NK-92 treated with Interleukin-12 subunit alpha and Interleukin-12 subunit beta, amount 100 ng/mL, for 24 hours (cell line): ENCODE measurements around the gene KCNJ18.
"Not testable (repeated sequence)": the region's sequence is repeated elsewhere in the genome, so short reads cannot be mapped to it uniquely, and the experiment has no call there.

Experiments
- DNase-seq: peaks from one replicate; lab custom pipeline; 2025; lab: John Stamatoyannopoulos, UW

The KCNJ18 gene

DNA sequence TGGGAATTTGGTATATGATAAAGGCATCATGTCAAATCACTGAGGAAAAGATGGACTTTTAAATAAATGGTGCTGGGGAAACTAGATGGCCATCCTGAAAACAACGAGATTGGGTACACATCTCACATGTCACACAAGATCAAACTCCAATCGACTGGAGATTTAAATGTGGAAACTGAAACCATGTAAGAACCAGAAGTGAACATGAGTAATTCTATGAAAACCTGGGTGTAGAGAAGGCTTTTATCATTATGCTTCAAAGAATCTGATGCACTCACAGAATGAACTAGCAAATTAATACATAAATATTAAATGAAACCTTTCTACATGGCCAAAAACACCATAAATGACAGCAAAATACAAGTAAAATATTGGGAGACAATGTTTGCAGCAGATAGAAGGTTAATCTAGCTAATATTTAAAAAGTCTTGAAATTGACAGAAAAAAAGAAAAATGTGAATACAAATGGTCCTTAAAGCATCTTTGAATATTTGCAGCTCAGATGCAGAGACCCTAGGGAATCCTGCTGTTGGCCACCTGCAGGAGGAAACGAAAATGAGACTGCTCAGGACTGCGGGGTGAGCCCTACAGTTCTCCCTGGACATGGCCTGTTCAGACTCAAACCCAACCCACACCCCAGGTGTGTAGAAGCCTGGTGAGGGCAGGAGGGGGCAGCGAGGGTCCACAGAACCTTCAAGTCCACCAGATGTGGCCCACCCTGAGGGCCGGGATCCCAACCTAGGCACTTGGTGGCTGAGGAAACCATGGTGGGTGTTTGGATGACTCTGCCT is 32.1 kb downstream of the KCNJ18 start:
- DNase-seq = not testable (repeated sequence)

DNA sequence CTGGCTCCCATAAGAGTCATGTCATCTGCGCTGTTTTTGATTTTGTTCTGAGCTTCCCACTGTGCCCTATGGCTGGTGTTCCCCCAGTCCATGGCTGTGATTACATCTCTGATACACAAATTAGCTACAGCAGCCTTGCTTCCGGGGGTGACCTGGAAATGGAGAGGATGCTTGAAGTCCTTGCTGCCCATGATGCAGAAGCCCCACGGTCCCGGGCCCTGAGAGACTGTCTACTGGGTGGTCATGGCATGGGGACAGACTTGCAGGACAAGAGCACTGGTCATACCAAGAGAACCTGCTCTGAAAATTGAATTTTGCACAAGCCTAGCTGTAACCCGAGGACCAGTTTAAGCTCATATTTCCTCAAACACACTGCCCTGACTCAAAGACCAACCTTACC is 38.8 kb downstream of the KCNJ18 start:
- not testable (repeated sequence) for DNase-seq

DNA sequence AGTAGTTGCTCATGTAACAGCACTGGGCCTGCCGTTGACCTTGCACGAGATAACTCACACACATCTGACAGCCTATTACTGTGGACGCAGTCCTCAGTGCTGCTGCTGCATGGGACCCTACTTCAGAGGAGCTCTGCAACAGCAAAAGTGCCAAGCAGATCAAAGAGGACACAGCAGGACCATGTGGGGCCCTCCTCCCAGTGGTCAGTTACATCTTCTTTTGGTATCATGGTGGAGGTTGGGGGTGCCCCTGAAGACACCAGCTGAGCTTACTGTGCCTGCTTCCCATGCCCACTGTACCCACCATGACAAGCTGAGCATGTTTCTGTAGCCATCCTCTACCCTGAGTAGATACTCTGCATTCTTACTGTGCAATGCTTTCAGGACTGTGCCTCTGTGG is 41.6 kb downstream of the KCNJ18 start:
- not testable (repeated sequence) for DNase-seq

DNA sequence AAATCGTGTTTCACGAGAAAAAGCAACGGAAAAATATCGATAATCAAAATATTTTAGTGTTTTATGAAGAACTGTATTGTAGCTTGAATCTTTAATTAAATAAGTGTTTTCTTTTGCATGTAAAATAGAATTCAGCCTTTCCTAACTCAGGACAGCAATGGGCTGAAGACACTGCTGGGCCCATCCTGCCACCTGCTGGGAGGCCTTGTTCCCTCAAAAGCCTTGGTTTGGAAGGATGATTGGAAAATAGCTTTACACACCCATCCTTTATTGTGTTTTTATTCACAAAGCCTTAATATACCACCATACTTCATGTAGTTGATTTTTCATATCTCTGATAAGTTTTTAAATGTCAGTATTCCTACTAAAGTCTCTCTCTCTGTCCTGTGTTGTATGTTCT is 43.5 kb downstream of the KCNJ18 start:
- not testable (repeated sequence) for DNase-seq

DNA sequence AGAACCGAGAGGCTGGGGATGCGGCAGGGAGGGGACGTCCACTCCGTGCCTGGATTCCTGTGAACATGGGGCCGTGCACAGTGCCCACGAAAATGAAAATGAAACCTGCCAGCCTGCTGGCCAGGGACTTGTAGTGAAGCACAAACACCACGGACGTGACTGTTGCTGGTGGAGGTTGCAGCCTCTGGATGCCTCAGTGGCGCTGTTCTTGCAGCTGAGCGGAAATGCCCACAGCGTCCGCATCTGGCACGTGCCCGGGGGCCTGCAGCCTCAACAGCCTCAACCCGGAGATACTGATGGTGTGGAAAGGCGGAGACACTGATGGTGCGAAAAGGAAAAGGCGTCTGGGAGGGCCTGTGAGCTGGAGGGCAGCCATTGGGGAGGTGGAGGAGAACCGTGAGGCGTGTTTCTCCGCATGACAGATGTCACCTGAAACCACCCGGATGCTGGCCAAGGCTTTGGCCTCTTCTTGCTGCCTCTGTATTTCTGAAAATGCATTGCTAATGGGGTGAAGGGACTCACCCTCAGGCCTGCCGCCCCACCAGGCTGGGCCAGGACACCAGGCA is 44.8 kb downstream of the KCNJ18 start:
- not testable (repeated sequence) for DNase-seq

DNA sequence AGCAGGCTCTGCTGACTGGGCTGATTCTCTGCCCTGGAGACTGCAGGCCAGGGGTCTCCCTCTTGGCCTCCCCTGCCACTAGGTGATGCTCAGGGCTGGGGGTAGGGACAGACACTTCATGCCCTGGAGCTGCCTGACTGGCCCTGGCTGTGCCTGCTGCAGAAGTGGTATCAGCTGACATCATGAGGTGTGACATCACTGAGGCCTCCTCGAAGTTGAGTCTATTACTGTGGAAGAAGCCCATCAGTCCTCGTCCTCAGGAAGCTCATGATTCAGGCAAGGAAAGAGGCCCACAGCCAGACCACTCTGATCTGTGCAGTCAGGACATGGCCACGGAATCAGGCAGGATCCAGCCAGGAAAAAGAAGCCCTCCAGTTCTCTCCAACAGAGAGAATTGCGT is 45.9 kb downstream of the KCNJ18 start:
- DNase-seq = not testable (repeated sequence)

DNA sequence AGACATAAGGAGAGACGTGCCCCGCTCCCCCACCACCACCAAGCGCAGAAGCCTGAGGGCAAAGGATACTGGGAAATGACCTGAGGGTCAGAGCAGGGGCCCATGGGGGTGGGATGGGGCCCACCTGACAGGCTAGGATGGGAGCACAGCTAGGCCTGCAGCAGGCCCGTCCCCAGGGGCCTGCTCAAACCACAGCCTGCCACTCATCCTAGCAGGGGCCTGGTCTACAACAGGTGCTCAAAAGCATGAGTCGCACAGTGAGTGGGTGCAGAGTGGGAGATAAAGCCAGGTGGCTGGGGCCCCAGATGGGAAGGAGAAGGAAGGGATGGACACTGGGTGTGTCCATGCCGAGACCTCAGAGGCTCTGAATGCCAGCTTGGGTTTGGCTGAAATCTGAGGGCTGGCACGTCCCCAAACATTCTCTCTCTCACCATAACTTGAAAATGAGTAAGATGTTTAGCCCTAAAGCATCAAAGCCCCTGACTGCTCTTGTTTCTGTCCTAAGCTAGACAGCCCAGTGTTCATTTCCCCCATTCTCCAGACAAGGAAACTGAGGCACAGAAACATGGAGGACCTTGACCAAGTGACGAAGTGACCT is 46.7 kb downstream of the KCNJ18 start:
- not testable (repeated sequence) for DNase-seq

DNA sequence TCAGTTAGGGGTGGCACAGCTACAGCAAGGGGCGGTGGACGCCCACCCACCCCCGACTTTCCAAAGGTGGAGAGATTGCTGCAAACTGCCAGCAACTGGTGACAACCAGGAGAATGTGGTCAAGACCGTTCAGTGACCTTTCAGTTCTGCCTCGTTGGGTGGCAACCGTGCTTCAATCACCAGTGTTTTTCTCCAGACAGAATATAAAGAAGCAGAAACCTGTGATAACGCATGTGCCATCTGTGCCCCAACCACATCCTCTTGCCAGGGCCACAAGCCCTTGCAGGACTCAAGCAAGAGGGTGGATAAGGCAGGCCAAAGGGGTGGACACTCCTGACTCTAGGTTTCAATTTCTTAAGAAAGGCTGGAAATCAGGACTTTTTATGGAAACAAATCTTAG is 47.2 kb downstream of the KCNJ18 start:
- not testable (repeated sequence) for DNase-seq

DNA sequence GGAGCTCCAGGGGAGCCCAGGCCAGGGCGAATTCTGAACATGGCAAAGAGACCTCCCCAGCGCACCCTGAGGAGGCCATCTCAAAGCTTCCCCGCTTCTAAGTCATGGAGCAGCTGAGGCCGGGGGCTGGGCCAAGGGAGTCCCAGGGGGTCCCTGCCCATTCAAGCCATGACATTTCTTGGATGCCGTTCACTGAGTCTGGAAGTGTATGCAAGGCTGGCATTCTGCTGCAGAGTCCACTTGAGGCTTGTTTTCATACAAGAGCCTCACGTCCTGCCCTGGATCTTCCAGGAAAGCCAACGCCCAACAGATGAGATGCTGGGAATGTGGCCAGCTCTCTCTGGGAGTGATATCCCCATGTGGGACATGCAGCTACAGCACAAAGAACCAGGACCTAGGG is 48.5 kb downstream of the KCNJ18 start:
- not testable (repeated sequence) for DNase-seq

DNA sequence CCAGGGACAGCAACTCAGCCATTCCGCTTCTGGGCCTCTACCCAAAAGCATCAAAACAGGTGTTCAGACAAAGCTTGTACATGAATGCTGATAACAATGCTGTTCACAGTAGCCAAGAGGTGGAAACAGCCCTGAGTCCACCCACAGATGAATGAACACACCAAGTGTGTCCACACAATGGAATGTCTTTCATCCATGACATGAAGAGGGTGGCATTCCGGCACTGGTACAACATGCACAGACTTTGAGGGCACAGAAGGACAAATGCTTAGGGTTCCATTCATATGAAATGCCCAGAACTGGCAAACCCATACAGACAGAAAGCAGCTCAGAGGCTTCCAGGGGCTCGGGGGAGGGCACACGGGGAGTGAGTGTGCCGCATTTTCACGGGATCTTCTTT is 49.2 kb downstream of the KCNJ18 start:
- DNase-seq = not testable (repeated sequence)

DNA sequence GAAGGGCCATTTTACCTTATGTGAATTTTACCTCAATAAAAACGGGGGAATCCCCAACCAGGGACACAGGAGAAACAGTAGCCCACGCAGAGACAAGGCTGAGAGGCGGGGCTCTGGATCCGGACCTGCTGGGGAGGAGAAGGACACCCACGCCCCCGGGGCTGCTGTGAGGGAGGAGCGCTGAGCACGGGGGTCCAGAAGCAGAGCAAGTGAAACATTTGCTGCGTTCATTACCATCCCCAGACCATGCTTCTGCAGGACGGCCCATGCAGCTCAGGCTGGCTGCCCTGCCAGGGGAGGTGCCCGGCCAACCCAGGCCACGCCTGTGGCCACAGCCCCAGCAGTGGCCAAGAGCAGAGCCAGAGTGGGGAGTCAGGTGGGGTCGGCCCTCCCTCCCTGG is 50.0 kb downstream of the KCNJ18 start:
- DNase-seq = no peak

DNA sequence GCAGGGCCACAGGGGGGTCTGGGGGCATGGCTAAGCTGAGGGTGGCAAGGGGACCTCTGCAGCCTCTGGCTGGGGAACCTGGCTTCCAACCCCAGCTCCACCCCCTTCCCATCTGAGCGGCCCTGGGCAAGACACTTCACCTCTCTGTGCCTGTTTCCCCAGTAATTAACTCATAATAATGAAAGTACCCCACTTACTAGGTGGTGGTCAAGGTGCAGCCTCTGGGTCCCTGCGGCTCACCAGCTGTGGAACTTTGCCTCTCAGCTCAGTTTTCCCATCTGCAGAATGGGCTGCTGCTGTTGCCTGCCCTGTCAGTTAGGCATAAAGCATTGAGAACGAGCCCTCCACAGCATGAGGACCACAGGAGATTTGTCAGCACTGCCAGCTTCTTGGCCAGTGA is 51.8 kb downstream of the KCNJ18 start:
- not testable (repeated sequence) for DNase-seq

DNA sequence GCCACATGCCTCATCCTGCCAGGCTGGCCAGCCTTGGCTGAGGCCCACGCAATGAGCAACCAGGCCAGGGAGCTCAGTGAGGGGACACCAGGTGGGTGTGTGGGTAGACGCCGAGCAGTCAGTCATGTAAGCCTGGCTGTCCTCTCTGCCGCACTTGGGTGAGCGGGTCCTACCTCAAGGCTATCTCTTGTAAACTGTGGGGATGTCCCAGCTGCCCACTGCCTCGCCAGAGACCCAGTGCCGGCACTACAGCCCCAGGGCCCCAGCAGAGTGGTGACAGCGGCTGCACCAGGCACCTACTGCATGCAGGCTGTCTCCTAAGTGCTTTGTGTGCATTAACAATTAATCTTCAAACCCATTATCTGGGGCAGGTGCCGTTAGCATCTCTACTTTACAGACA is 52.3 kb downstream of the KCNJ18 start:
- DNase-seq = not testable (repeated sequence)

DNA sequence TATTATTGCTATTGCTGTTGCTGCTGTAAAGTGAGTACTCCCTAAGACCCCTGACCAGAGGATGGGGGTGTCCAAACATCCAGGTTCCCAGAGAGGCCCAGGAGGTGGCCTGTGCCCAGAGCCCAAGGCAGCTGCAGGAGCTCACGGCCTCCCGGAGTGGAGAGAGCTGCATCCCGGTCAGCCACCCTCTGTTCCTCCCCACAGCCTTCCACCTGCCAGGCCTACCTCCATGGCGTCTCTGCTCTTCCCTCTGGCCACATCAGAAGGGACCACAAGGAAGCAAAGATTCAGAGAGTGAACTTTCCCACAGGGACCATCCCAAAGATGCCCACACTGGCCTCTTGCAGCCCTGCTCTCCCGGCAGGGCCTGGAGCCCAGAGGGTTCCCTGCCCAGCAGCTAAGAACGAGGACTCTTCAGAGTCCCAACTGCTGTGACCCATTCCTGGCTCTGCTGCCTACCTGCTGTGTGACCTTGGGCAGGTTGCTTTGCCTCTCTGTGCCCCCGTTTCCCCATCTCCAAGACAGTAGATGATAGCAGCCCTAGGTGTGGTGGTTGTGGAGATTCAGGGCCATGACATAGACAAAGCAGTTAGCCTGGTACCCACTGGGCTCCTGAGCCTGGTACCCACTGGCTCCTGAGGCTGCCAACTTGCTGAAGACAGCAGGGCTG is 53.2 kb downstream of the KCNJ18 start:
- not testable (repeated sequence) for DNase-seq

DNA sequence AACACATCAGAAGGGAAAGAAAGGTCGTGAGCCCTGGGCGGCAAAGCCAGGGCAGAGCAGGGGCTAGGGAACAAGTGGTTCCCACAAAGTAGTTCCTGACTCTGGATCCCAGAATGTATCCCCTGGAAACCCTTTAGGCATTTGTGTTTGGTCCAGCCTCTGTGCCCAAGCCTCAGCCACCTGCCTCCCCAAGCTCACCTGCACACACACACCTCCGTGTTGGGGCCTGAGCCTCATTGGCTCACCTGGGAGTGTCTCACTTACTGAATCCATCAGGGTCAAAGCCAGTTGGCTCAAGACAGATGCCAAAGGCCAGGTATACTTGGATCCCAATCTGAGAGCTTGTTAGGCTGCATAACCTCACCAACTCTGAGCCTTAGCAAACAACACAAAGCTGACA is 54.1 kb downstream of the KCNJ18 start:
- DNase-seq = not testable (repeated sequence)

DNA sequence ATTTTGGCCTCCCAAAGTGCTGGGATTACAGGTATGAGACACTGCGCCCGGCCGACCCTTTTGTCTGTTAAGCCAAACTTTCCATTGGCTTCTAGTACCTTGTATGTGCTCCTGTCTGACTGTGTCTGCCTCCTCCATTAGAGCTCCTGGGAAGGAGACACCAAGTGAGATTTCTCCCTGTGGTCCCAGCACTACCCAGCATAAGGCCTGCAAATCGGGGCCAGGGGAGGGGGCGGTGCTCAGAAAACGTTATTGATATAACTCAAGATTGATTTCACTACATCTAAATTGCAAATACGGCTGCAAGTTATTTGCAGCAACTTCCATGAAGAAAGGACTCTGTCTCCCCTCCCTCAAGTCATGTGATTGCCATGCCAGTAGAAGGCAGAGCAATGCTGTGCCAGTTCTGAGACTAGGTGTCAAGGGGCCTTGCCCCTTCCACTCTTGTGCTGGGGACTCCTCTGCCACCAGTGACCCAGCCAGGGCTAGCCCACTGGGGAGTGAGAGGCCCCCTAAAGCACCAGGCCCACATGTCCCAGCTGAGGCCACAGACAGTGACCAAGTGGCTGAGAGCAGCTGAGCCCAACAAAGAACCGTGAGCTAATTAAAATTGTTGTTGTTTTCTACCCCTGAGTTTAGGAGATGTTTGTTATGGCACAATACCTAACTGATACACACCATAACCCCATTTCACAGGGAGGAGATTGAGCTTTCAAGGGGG is 55.0 kb downstream of the KCNJ18 start:
- not testable (repeated sequence) for DNase-seq

DNA sequence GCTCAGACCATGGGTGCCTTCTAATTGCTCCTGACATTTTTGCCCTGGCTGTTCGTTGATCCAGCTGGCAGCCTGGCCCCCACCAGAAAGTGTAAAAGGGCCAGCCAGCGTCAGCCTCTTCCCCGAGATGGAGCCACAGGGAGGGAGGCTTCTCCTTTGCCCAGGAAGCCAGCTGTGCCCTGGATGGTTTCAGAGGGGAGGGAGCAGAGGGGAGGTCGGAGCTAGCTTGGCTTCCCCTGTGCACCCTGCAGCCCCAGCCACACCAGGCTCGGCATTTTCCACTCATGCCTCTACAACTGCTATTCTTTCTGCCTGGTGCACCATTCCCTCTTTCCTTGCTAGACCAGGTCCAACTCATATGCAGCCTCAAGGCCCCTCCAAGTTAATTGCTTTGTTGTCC is 56.4 kb downstream of the KCNJ18 start:
- not testable (repeated sequence) for DNase-seq

DNA sequence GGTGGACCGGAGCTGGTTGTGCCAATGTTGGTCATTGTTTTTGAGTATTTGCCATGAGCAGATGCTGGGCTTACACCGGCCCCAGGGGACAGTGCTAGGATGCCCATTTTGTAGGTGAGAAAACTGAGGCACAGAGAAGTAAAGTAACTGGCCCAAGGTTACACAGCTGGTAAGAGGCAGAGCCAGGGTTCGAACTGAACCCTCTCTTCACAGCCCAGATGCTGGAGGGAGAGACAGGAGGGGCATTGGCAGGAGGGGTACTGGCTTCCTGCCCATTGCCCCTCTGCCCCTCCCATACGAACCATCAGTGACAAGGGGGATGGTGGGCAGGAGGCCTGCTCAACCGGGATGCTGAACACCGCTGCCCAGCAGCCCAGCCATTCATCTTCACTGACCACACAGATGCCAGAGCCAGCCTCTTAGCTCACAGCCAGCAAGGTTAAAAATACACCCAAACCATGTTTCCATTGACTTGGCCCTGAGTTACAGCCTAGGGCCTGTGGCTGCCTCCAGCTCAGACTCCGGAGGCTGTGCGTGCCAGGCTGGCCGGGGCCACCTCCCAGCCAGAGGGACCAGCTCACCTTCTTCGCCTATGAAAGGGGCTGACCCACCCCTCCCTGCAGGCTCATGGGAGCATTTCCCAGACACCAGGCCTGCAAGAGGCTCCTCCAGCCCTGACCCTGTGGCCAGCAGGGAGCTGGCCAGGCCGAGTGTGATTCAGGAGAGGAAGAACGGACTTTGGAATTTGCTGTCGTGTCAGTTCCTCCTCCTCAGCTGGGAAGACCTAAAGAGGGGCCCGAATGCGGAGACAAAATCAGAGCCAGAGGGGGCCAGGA is 57.6 kb downstream of the KCNJ18 start:
- DNase-seq = not testable (repeated sequence)

DNA sequence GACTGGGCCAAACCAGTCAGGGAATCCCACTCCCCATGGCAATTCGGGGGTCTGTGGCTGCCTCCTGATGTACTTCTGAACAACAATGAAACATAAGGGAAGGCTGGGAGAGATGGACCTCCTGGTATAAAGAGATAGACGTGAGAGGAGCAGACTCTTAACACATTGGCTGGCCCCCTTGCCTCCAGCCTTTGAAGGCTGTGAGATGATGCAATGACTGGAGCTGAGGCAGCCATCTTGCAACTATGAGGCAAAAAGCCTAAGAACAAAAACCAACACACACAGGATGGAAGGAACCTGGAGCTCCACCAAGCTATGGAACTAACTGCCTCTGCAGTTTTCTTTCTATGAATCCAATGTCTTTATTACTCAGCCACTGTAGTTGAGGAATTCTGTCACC is 58.8 kb downstream of the KCNJ18 start:
- DNase-seq = not testable (repeated sequence)
